ENCODE data around the gene KIF18A. TPM values are rescaled to one million over a fixed set of nuclear protein-coding genes. Genes with fewer than 3 reads are reported as not detected.
"Not testable (repeated sequence)": the region's sequence is repeated elsewhere in the genome, so short reads cannot be mapped to it uniquely, and the experiment has no call there.

The KIF18A gene
- polyA plus RNA-seq (ENCODE audit: insufficient read length in 4 of 4) = 10 to 100 TPM; 10.4 to 12.7 (median 12.5) TPM

- peak; percentile 96 to 98 (median 96) for DNase-seq (ENCODE audit: low read depth in 4 of 4, low spot score in 3 of 4)
Measured at GRCh38 chr11:28107750-28108618, at the start of gene KIF18A, which contains the start of gene METTL15. Gene KIF18A, minus strand, starts transcription at chr11:28108156. Its CDS starts 10,209 bp downstream, at chr11:28097947. Gene METTL15, plus strand, starts transcription at chr11:28108388. Its CDS starts 4,947 bp downstream, at chr11:28113335.

- no peak for DNase-seq (ENCODE audit: low read depth in 4 of 4, low spot score in 3 of 4)
Measured at GRCh38 chr11:28153586-28153985, 45.6 kb upstream of the KIF18A start.

- no peak for DNase-seq (ENCODE audit: low read depth in 4 of 4, low spot score in 3 of 4)
Measured at GRCh38 chr11:28152743-28153142, 44.8 kb upstream of the KIF18A start.

- DNase-seq (ENCODE audit: low read depth in 4 of 4, low spot score in 3 of 4) = no peak
Measured at GRCh38 chr11:28146123-28146751, 38.3 kb upstream of the KIF18A start.

- no peak for DNase-seq (ENCODE audit: low read depth in 4 of 4, low spot score in 3 of 4)
Measured at GRCh38 chr11:28144808-28145207, 36.9 kb upstream of the KIF18A start.

- no peak for DNase-seq (ENCODE audit: low read depth in 4 of 4, low spot score in 3 of 4)
Measured at GRCh38 chr11:28142724-28143123, 34.8 kb upstream of the KIF18A start.

- no peak for DNase-seq (ENCODE audit: low read depth in 4 of 4, low spot score in 3 of 4)
Measured at GRCh38 chr11:28140689-28141455, 32.9 kb upstream of the KIF18A start.

GRCh38 chr11:28139841-28140415, 32.0 kb upstream of the KIF18A start:
- DNase-seq (ENCODE audit: low read depth in 4 of 4, low spot score in 3 of 4) = no peak

GRCh38 chr11:28137832-28138231, 29.9 kb upstream of the KIF18A start:
- DNase-seq (ENCODE audit: low read depth in 4 of 4, low spot score in 3 of 4) = no peak

- no peak for DNase-seq (ENCODE audit: low read depth in 4 of 4, low spot score in 3 of 4)
Measured at GRCh38 chr11:28137366-28137765, 29.4 kb upstream of the KIF18A start.

- not testable (repeated sequence) for DNase-seq (ENCODE audit: low read depth in 4 of 4, low spot score in 3 of 4)
Measured at GRCh38 chr11:28136157-28136556, 28.2 kb upstream of the KIF18A start.

- no peak for DNase-seq (ENCODE audit: low read depth in 4 of 4, low spot score in 3 of 4)
Measured at GRCh38 chr11:28133146-28133545, 25.2 kb upstream of the KIF18A start.

GRCh38 chr11:28132548-28132947, 24.6 kb upstream of the KIF18A start:
- DNase-seq (ENCODE audit: low read depth in 4 of 4, low spot score in 3 of 4) = no peak

GRCh38 chr11:28123151-28123581, 15.2 kb upstream of the KIF18A start:
- no peak for DNase-seq (ENCODE audit: low read depth in 4 of 4, low spot score in 3 of 4)

GRCh38 chr11:28117712-28118111, 9.8 kb upstream of the KIF18A start:
- no peak for DNase-seq (ENCODE audit: low read depth in 4 of 4, low spot score in 3 of 4)

- DNase-seq (ENCODE audit: low read depth in 4 of 4, low spot score in 3 of 4) = no peak
Measured at GRCh38 chr11:28114731-28115130, 6.8 kb upstream of the KIF18A start.

- DNase-seq (ENCODE audit: low read depth in 4 of 4, low spot score in 3 of 4) = no peak
Measured at GRCh38 chr11:28114116-28114515, 6.2 kb upstream of the KIF18A start.

GRCh38 chr11:28110821-28111200, 2.9 kb upstream of the KIF18A start:
- peak in 1 of 4 donors; percentile 12 for DNase-seq (ENCODE audit: low read depth in 4 of 4, low spot score in 3 of 4)

- DNase-seq (ENCODE audit: low read depth in 4 of 4, low spot score in 3 of 4) = peak in 3 of 4 donors; percentile 39 to 58 (median 52)
Measured at GRCh38 chr11:28110108-28110820, 2.3 kb upstream of the KIF18A start.

GRCh38 chr11:28108958-28109357, 1.0 kb upstream of the KIF18A start:
- DNase-seq (ENCODE audit: low read depth in 4 of 4, low spot score in 3 of 4) = no peak
